ENCODE data around the gene SLCO2A1.

The SLCO2A1 gene

GRCh38 chr3:133933097-133934024 is 96.4 kb downstream of the SLCO2A1 start:
- DNase-seq (ENCODE audit: low spot score) = no peak

- no peak for DNase-seq (ENCODE audit: low spot score)
Observed at GRCh38 chr3:133932009-133932408, 97.7 kb downstream of the SLCO2A1 start.

- DNase-seq (ENCODE audit: low spot score) = no peak
Observed at GRCh38 chr3:133931084-133931483, 98.6 kb downstream of the SLCO2A1 start.

- DNase-seq (ENCODE audit: low spot score) = peak; percentile 69
Observed at GRCh38 chr3:133930341-133930933, 99.3 kb downstream of the SLCO2A1 start.

GRCh38 chr3:133928903-133929607 is 100.7 kb downstream of the SLCO2A1 start:
- no peak for DNase-seq (ENCODE audit: low spot score)

GRCh38 chr3:133928136-133928893 is 101.4 kb downstream of the SLCO2A1 start:
- DNase-seq (ENCODE audit: low spot score) = no peak

- DNase-seq (ENCODE audit: low spot score) = peak; percentile 91
Observed at GRCh38 chr3:133927540-133928066, 102.1 kb downstream of the SLCO2A1 start.

- DNase-seq (ENCODE audit: low spot score) = no peak
Observed at GRCh38 chr3:133926736-133927539, 102.8 kb downstream of the SLCO2A1 start.

- DNase-seq (ENCODE audit: low spot score) = no peak
Observed at GRCh38 chr3:133925960-133926735, 103.6 kb downstream of the SLCO2A1 start.

- DNase-seq (ENCODE audit: low spot score) = no peak
Observed at GRCh38 chr3:133924041-133924440, 105.7 kb downstream of the SLCO2A1 start.

- DNase-seq (ENCODE audit: low spot score) = no peak
Observed at GRCh38 chr3:133921592-133921991, 108.1 kb downstream of the SLCO2A1 start.

GRCh38 chr3:133917144-133917543 is 112.6 kb downstream of the SLCO2A1 start:
- no peak for DNase-seq (ENCODE audit: low spot score)

GRCh38 chr3:133915685-133916658 is 113.8 kb downstream of the SLCO2A1 start:
- no peak for DNase-seq (ENCODE audit: low spot score)

- no peak for DNase-seq (ENCODE audit: low spot score)
Observed at GRCh38 chr3:133914839-133915600, 114.7 kb downstream of the SLCO2A1 start.

- DNase-seq (ENCODE audit: low spot score) = no peak
Observed at GRCh38 chr3:133910422-133910821, 119.3 kb downstream of the SLCO2A1 start.

- no peak for DNase-seq (ENCODE audit: low spot score)
Observed at GRCh38 chr3:133905376-133905775, 124.3 kb downstream of the SLCO2A1 start.

GRCh38 chr3:133901847-133902246 is 127.9 kb downstream of the SLCO2A1 start:
- no peak for DNase-seq (ENCODE audit: low spot score)

- no peak for DNase-seq (ENCODE audit: low spot score)
Observed at GRCh38 chr3:133901083-133901482, 128.6 kb downstream of the SLCO2A1 start.
